PFSK-1 (cell line): ENCODE measurements around the gene NOL9.

Source experiments
- POLR2AphosphoS5 ChIP-seq: IDR thresholded peaks from 2 replicates; pipeline ENCODE4 v1.6.1; 2012; ENCODE audit warnings: low read depth, mild to moderate bottlenecking, control low read depth, low read length, moderate library complexity
- REST ChIP-seq, 2 experiments: IDR thresholded peaks; 2 replicates each; pipeline versions ENCODE4 v1.6.1 to v1.8.0; 2011 to 2012; ENCODE audit warnings: low read depth in 2 of 2, low read length in 2 of 2, control low read depth in 1 of 2, inconsistent platforms in 1 of 2, mild to moderate bottlenecking in 1 of 2, moderate library complexity in 1 of 2; ENCODE audit not compliant: insufficient read depth in 1 of 2
- TAF1 ChIP-seq: IDR thresholded peaks from 2 replicates; pipeline ENCODE4 v1.6.1; 2012; ENCODE audit warnings: low read length, control low read depth, borderline replicate concordance; ENCODE audit not compliant: insufficient read depth

GRCh38 chr1:6483017-6483760 is 71.1 kb downstream of the NOL9 start:
- TF ChIP-seq REST (IDR thresholded peaks at IDR 0.05; ENCODE audit: insufficient read depth in 1 of 2, low read depth in 2 of 2, low read length in 2 of 2): no peak
- no peak for TF ChIP-seq POLR2AphosphoS5
- no peak for TF ChIP-seq TAF1
